HepG2 (cell line): Measurements from ENCODE around the gene DNAJC2. TPM values are rescaled to one million over a fixed set of nuclear protein-coding genes. Genes with fewer than 3 reads are reported as not detected.

Experiments
- BRCA1 ChIP-seq: sonication (generic); formaldehyde crosslinking; IDR thresholded peaks from 2 replicates; pipeline ENCODE4 v1.4.0; 2020; ENCODE audit warnings: missing genetic modification reagents
- NRL ChIP-seq: sonication (generic); formaldehyde crosslinking; IDR thresholded peaks from 2 replicates; pipeline ENCODE4 v1.5.0; 2020; ENCODE audit warnings: missing genetic modification reagents, mild to moderate bottlenecking, moderate library complexity, borderline replicate concordance
- POLR2G ChIP-seq: fragments of 200-400 bp; formaldehyde crosslinking; IDR thresholded peaks from 2 replicates; pipeline ENCODE4 v1.6.1; 2018; ENCODE audit warnings: mild to moderate bottlenecking, low read depth, low read length, moderate library complexity
- TBX2 ChIP-seq: sonication (generic); formaldehyde crosslinking; IDR thresholded peaks from 2 replicates; pipeline ENCODE4 v1.5.0; 2020; ENCODE audit warnings: missing genetic modification reagents, mild to moderate bottlenecking, borderline replicate concordance
- ZNF589 ChIP-seq: sonication (generic); formaldehyde crosslinking; conservative IDR thresholded peaks from 2 replicates; pipeline ENCODE4 v1.8.0; 2022; ENCODE audit warnings: mild to moderate bottlenecking, moderate library complexity, missing genetic modification reagents
- ZNF607 ChIP-seq: sonication (generic); formaldehyde crosslinking; IDR thresholded peaks from 2 replicates; pipeline ENCODE4 v1.5.1; 2020; ENCODE audit warnings: missing genetic modification reagents, mild to moderate bottlenecking, borderline replicate concordance
- ZNF644 ChIP-seq: IDR thresholded peaks from 2 replicates; pipeline ENCODE4 v1.6.1; 2016; ENCODE audit warnings: low read depth
- ZNF768 ChIP-seq: sonication (generic); formaldehyde crosslinking; IDR thresholded peaks from 2 replicates; pipeline ENCODE4 v1.4.0; 2020; ENCODE audit warnings: missing genetic modification reagents
- ZNF781 ChIP-seq: sonication (generic); formaldehyde crosslinking; IDR thresholded peaks from 2 replicates; pipeline ENCODE4 v1.5.1; 2020; ENCODE audit warnings: borderline replicate concordance, mild to moderate bottlenecking, missing genetic modification reagents; ENCODE audit errors: not compliant biosample characterization
- ZSCAN9 ChIP-seq: IDR thresholded peaks from 2 replicates; pipeline ENCODE4 v1.6.1; 2016; ENCODE audit warnings: borderline replicate concordance
- polyA plus RNA-seq, 8 experiments: library from polyadenylated mRNA; depleted of rRNA in 3 of 8; stranded (reverse) in 7 of 8; unstranded in 1 of 8; fragments of >200 nt; fragmentation: Illumina TruSeq in 4 of 8; extraction: Trizol in 4 of 8; gene quantifications; 2 replicates each; pipeline versions ENCODE4 v1.2.1 to v1.2.3, GENCODE V29; 2011 to 2016; ENCODE audit warnings: low read depth in 4 of 8, missing spikeins in 1 of 8, mixed read lengths in 1 of 8; ENCODE audit not compliant: insufficient read depth in 1 of 8
- total RNA-seq, 5 experiments: library from RNA; depleted of rRNA; stranded (reverse); fragments of >200 nt; fragmentation: Illumina TruSeq; extraction: Trizol; gene quantifications; 2 replicates each; pipeline ENCODE4 v1.2.3, GENCODE V29; 2016; ENCODE audit warnings: low read depth in 1 of 5
- TF ChIP-seq, protein P1 (sequence below): sonication (generic); formaldehyde crosslinking; IDR thresholded peaks from 2 replicates; pipeline ENCODE4 v1.9.0; 2021; ENCODE audit warnings: missing genetic modification reagents, borderline replicate concordance
- TF ChIP-seq, protein P2 (sequence below): sonication (generic); formaldehyde crosslinking; IDR thresholded peaks from 2 replicates; pipeline ENCODE4 v1.4.0; 2020; ENCODE audit warnings: mild to moderate bottlenecking, missing genetic modification reagents
- TF ChIP-seq, protein P3 (sequence below): sonication (generic); formaldehyde crosslinking; IDR thresholded peaks from 2 replicates; pipeline ENCODE4 v1.4.0; 2020; ENCODE audit warnings: missing genetic modification reagents, borderline replicate concordance
- TF ChIP-seq, protein P4 (sequence below): IDR thresholded peaks from 2 replicates; pipeline ENCODE4 v1.6.1; 2016; ENCODE audit warnings: low read depth
- TF ChIP-seq, protein P5 (sequence below): IDR thresholded peaks from 2 replicates; pipeline ENCODE4 v1.6.1; 2016; ENCODE audit warnings: missing genetic modification reagents, missing compliant biosample characterization
- TF ChIP-seq, protein P6 (sequence below): sonication (generic); formaldehyde crosslinking; IDR thresholded peaks from 2 replicates; pipeline ENCODE4 v1.8.0; 2022; ENCODE audit warnings: missing genetic modification reagents, mild to moderate bottlenecking, inconsistent platforms, borderline replicate concordance

Gene DNAJC2
- total and polyA plus RNA-seq, 2 of the 13 experiments (the other 11 are each of a cell fraction or from before 2014, with no cell fraction given) = 19.6 to 42.0 TPM

DNA sequence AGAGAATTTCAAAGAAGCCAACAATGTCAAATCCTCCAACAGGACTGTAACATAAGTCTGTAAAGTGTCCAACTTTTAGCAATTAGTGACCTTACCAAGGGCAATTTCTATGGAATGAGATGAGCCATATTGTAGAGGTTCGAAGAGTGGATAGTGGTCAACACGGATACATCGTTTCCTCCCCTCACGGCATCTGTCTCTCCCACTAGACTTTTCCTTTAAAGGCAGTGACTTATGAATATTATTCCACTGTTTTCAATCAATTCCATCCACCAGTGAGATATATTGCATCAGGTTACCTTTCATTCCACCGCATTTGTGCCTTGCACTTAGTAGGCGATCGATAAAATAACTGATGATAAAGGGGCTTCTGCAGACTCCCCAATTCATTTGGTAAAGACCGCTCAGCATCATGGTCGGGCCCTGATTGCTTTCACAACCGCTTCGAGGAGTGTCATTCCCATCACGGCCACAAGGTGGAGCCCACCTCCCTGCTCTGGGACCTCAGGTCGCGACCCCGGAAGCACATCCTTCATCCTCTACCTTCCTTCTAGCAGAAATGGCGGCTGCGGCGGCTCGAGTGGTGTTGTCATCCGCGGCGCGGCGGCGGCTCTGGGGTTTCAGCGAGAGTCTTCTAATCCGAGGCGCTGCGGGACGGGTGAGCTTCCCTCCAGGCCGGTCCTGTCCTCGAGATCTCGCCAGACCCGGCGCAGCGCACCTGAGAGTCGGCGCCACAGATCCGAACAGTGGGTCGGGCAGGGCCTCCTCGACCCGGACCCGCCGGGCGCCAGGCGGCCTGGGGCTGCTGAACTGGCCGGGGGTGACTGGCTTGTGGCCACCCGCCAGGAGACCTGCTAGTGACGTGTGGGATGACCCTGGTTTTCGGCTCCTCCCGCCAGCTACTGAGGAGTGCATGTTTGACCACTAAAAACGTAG lies 47.4 kb downstream of the DNAJC2 start, which contains the start of gene PMPCB (continued):
- TF ChIP-seq ZSCAN9 = peak; percentile 86
- peak; percentile 89 for TF ChIP-seq POLR2G
- 0 out of 2 replicates have a peak, but pooled peaks have one; percentile 30 for TF ChIP-seq ZNF644
- TF ChIP-seq, protein P1, sequence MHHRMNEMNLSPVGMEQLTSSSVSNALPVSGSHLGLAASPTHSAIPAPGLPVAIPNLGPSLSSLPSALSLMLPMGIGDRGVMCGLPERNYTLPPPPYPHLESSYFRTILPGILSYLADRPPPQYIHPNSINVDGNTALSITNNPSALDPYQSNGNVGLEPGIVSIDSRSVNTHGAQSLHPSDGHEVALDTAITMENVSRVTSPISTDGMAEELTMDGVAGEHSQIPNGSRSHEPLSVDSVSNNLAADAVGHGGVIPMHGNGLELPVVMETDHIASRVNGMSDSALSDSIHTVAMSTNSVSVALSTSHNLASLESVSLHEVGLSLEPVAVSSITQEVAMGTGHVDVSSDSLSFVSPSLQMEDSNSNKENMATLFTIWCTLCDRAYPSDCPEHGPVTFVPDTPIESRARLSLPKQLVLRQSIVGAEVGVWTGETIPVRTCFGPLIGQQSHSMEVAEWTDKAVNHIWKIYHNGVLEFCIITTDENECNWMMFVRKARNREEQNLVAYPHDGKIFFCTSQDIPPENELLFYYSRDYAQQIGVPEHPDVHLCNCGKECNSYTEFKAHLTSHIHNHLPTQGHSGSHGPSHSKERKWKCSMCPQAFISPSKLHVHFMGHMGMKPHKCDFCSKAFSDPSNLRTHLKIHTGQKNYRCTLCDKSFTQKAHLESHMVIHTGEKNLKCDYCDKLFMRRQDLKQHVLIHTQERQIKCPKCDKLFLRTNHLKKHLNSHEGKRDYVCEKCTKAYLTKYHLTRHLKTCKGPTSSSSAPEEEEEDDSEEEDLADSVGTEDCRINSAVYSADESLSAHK (CRISPR knock-in tag) = no peak
- TF ChIP-seq NRL (CRISPR knock-in tag) = peak; percentile 93
- peak; percentile 58; the same call in 1 of the 2 replicates for TF ChIP-seq ZNF768 (CRISPR knock-in tag)
- TF ChIP-seq, protein P2, sequence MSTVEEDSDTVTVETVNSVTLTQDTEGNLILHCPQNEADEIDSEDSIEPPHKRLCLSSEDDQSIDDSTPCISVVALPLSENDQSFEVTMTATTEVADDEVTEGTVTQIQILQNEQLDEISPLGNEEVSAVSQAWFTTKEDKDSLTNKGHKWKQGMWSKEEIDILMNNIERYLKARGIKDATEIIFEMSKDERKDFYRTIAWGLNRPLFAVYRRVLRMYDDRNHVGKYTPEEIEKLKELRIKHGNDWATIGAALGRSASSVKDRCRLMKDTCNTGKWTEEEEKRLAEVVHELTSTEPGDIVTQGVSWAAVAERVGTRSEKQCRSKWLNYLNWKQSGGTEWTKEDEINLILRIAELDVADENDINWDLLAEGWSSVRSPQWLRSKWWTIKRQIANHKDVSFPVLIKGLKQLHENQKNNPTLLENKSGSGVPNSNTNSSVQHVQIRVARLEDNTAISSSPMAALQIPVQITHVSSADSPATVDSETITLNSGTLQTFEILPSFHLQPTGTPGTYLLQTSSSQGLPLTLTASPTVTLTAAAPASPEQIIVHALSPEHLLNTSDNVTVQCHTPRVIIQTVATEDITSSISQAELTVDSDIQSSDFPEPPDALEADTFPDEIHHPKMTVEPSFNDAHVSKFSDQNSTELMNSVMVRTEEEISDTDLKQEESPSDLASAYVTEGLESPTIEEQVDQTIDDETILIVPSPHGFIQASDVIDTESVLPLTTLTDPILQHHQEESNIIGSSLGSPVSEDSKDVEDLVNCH (CRISPR knock-in tag) = no peak
- TF ChIP-seq TBX2 (CRISPR knock-in tag) = peak; percentile 46; the same call in 1 of the 2 replicates
- TF ChIP-seq, protein P3, sequence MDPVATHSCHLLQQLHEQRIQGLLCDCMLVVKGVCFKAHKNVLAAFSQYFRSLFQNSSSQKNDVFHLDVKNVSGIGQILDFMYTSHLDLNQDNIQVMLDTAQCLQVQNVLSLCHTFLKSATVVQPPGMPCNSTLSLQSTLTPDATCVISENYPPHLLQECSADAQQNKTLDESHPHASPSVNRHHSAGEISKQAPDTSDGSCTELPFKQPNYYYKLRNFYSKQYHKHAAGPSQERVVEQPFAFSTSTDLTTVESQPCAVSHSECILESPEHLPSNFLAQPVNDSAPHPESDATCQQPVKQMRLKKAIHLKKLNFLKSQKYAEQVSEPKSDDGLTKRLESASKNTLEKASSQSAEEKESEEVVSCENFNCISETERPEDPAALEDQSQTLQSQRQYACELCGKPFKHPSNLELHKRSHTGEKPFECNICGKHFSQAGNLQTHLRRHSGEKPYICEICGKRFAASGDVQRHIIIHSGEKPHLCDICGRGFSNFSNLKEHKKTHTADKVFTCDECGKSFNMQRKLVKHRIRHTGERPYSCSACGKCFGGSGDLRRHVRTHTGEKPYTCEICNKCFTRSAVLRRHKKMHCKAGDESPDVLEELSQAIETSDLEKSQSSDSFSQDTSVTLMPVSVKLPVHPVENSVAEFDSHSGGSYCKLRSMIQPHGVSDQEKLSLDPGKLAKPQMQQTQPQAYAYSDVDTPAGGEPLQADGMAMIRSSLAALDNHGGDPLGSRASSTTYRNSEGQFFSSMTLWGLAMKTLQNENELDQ (CRISPR knock-in tag) = peak; percentile 50; the same call in 1 of the 2 replicates
- peak; percentile 57 for TF ChIP-seq ZNF781
- TF ChIP-seq, protein P4, sequence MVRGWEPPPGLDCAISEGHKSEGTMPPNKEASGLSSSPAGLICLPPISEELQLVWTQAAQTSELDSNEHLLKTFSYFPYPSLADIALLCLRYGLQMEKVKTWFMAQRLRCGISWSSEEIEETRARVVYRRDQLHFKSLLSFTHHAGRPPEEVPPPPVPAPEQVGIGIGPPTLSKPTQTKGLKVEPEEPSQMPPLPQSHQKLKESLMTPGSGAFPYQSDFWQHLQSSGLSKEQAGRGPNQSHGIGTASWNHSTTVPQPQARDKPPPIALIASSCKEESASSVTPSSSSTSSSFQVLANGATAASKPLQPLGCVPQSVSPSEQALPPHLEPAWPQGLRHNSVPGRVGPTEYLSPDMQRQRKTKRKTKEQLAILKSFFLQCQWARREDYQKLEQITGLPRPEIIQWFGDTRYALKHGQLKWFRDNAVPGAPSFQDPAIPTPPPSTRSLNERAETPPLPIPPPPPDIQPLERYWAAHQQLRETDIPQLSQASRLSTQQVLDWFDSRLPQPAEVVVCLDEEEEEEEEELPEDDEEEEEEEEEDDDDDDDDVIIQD (CRISPR knock-in tag) = peak; percentile 57; the same call in 1 of the 2 replicates
- TF ChIP-seq ZNF607 = peak; percentile 89
- TF ChIP-seq ZNF589 (CRISPR knock-in tag) = no peak
- TF ChIP-seq, protein P5, sequence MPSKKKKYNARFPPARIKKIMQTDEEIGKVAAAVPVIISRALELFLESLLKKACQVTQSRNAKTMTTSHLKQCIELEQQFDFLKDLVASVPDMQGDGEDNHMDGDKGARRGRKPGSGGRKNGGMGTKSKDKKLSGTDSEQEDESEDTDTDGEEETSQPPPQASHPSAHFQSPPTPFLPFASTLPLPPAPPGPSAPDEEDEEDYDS = peak; percentile 87
- TF ChIP-seq BRCA1 (CRISPR knock-in tag) = 0 out of 2 replicates have a peak, but pooled peaks have one; percentile 80
- TF ChIP-seq, protein P6, sequence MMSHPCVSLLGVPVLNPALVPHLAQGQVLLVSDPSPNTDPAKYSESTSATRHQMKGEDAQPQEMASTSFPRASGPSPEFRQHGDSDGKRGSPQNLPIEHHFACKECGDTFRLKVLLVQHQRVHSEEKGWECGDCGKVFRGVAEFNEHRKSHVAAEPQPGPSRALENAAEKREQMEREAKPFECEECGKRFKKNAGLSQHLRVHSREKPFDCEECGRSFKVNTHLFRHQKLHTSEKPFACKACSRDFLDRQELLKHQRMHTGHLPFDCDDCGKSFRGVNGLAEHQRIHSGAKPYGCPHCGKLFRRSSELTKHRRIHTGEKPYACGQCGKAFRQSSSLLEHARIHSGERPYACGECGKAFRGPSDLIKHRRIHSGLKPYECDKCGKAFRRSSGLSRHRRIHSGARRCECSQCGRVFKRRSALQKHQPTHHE (CRISPR knock-in tag) = peak; percentile 86
